GM20000 (cell line): ENCODE measurements around the gene GSTCD.
A peak's percentile ranks its signal among the peaks of the same experiment; 100 is the strongest.

Experiments
- DNase-seq: peaks from one replicate; pipeline ENCODE4 v3.0.0; 2012; ENCODE audit warnings: low spot score
- CTCF ChIP-seq: IDR thresholded peaks from 2 replicates; pipeline ENCODE4 v1.5.1; 2012; ENCODE audit warnings: mild to moderate bottlenecking, control low read depth; ENCODE audit errors: extremely low read depth, missing control alignments

Gene GSTCD

GRCh38 chr4:105708181-105709080 lies at the start of gene GSTCD, which contains the start of gene INTS12:
GSTCD (plus strand) TSS chr4:105708784; CDS start chr4:105717614, 8,830 bp downstream.
INTS12 (minus strand) TSS chr4:105708689; CDS start chr4:105700005, 8,684 bp downstream.
- no peak for TF ChIP-seq CTCF
- DNase-seq: peak; percentile 81

- no peak for DNase-seq
- no peak for TF ChIP-seq CTCF
Measured at GRCh38 chr4:105659190-105659589, 49.4 kb upstream of the GSTCD start.

- DNase-seq: no peak
- no peak for TF ChIP-seq CTCF
Measured at GRCh38 chr4:105661028-105661427, 47.6 kb upstream of the GSTCD start.

- no peak for DNase-seq
- TF ChIP-seq CTCF: no peak
Measured at GRCh38 chr4:105662935-105663675, 45.5 kb upstream of the GSTCD start.

- DNase-seq: peak; percentile 29
Measured at GRCh38 chr4:105666693-105667092, 41.9 kb upstream of the GSTCD start.

GRCh38 chr4:105670684-105671083 lies 37.9 kb upstream of the GSTCD start:
- no peak for DNase-seq
- no peak for TF ChIP-seq CTCF

More at GRCh38 chr4:105666693-105667092, 41.9 kb upstream of the GSTCD start:
- peak; percentile 22 for TF ChIP-seq CTCF

GRCh38 chr4:105671301-105671700 lies 37.3 kb upstream of the GSTCD start:
- no peak for DNase-seq
- no peak for TF ChIP-seq CTCF
